ENCODE measurements around the gene GLG1. TPM values are rescaled to one million over a fixed set of nuclear protein-coding genes. Genes with fewer than 3 reads are reported as not detected.

The GLG1 gene
- total RNA-seq, 1 donor from 2014 or later: 72.1 TPM

DNA sequence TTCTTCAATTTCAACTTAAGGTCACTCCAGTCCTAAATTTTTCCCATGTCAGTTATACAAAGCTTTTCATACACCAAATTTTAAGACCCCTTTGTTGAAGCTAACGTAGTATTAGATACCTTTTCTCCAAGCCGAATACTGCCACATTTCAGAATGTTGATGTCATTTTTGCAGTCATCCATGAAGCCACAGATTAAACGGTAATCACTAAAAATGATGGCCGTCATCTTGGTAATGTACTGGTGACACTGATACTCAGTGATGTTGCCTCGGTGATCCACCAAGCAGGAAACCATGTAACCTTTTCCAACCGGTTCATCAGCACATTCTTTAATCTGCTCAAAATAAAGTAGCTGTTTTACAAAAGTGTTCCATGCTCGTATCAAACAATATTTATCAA is 103.5 kb downstream of the GLG1 start:
- no peak overlapping the region for H3K4me3 ChIP-seq (ENCODE audit: low read depth, low read length)
- no peak for DNase-seq (ENCODE audit: low read depth)
- TF ChIP-seq, protein P1, sequence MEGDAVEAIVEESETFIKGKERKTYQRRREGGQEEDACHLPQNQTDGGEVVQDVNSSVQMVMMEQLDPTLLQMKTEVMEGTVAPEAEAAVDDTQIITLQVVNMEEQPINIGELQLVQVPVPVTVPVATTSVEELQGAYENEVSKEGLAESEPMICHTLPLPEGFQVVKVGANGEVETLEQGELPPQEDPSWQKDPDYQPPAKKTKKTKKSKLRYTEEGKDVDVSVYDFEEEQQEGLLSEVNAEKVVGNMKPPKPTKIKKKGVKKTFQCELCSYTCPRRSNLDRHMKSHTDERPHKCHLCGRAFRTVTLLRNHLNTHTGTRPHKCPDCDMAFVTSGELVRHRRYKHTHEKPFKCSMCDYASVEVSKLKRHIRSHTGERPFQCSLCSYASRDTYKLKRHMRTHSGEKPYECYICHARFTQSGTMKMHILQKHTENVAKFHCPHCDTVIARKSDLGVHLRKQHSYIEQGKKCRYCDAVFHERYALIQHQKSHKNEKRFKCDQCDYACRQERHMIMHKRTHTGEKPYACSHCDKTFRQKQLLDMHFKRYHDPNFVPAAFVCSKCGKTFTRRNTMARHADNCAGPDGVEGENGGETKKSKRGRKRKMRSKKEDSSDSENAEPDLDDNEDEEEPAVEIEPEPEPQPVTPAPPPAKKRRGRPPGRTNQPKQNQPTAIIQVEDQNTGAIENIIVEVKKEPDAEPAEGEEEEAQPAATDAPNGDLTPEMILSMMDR (conservative IDR thresholded peaks at IDR 0.05; ENCODE audit: low read depth, low read length): no peak

DNA sequence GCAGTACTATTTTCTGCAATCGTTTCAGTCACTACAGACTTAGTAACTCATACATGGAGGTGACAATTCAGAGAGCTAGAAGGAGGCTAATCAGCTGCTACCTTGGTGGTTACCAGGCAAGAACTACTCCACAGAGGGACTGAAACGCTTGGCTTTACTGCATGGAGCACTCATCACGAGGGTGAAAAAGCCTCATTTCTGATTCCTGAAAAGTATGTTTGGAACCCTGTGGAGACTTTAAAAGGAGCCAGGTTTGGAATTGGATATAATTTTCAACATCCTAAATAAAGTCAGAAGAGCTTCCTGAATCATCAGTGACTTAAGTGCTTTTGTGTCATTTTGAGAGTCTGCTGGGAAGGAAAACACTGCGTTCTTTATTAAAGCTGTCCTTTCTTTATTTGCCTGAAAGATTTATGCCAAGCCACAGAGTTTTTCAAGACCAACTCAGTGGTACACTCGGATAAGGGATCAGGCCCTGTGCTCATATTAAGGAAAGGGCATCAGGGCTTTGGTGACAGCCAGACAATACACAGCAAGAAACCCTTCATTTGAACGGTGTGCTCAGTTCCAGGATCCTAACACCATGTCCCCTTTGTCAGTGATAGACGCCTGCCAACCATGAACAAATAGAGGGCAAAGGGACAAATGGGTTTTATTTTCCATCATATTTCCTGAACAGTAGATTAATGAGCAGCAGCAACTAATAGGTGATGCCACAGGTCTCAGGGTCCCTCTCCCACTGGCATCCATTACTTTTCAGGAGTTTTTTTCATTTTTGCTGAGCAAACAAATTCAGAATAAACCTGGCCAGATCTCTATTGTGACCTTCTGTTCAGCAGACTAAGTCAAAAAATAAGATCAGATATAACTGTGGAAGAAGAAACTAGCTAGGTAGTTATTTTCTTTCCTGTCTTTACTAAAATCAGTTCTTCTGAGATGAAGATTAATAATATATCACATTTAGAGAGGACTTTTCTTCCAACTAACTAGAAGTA is 105.1 kb downstream of the GLG1 start:
- no peak overlapping the region for H3K4me3 ChIP-seq (ENCODE audit: low read depth, low read length)
- TF ChIP-seq, protein P1 (conservative IDR thresholded peaks at IDR 0.05; ENCODE audit: low read depth, low read length): no peak
- DNase-seq (ENCODE audit: low read depth): no peak

DNA sequence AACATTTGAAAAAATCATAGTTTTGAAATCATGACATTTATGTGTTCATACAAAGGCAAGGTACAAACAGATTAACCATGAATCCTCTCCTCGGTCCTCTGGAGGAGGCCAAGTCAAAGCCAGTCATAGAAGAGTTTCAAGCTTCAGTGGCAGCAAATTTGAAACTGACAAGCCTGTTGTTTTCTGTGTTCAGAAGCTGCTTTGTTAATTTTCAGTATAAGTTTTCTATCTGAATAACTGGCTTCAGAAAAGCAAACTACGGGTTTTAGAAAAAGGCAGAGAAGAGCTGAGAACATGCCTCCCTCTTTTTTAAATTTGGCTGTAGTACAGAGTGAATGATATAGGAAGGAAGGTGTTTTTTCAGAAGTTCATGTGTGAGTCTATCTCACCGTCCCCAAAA is 106.0 kb downstream of the GLG1 start:
- TF ChIP-seq, protein P1 (conservative IDR thresholded peaks at IDR 0.05; ENCODE audit: low read depth, low read length): no peak

GRCh38 chr16:74499114-74499513 is 107.8 kb downstream of the GLG1 start:
- no peak for DNase-seq (ENCODE audit: low read depth)
- H3K4me3 ChIP-seq (ENCODE audit: low read depth, low read length): no peak overlapping the region
- TF ChIP-seq, protein P1 (conservative IDR thresholded peaks at IDR 0.05; ENCODE audit: low read depth, low read length): no peak

More for the DNA sequence above, 106.0 kb downstream of the GLG1 start:
- DNase-seq (ENCODE audit: low read depth): no peak
- H3K4me3 ChIP-seq (ENCODE audit: low read depth, low read length): no peak overlapping the region

DNA sequence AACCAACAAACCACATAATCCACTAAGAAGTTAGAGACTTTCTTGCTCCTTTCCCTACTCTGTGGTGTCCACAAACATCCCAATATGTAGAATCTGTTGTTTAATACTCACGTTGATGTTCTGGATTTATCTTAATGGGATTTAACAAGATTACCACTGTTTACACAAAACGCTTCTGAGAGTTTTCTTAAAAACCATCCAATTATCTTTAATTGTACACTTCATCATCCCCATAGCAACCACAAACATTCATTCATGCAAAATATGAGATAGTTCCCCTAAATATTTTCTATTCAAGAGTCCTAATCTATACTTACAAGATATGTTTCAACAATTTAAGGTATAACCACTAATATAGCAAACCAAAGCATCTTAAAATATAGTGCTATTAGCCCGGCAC is 109.2 kb downstream of the GLG1 start:
- TF ChIP-seq, protein P1 (conservative IDR thresholded peaks at IDR 0.05; ENCODE audit: low read depth, low read length): no peak
- no peak overlapping the region for H3K4me3 ChIP-seq (ENCODE audit: low read depth, low read length)
- no peak for DNase-seq (ENCODE audit: low read depth)

DNA sequence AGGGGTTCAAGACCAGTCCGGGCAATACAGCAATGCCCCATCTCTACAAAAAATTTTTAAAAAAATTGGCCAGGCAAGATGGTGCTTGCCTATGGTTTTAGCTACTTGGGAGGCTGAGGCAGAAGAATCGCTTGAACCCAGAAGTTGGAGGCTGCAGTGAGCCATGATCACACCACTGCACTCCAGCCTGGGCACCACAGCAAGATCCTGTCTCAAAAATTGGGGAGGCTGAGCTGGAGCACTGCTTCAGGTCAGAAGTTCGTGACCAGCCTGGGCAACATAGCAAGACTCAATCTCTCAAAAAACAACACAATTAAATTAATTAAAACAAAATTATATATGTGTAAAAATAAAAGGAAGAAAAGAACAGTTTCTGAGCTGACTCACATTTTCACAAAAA is 110.9 kb downstream of the GLG1 start:
- H3K4me3 ChIP-seq (ENCODE audit: low read depth, low read length): no peak overlapping the region
- TF ChIP-seq, protein P1 (conservative IDR thresholded peaks at IDR 0.05; ENCODE audit: low read depth, low read length): no peak
- DNase-seq (ENCODE audit: low read depth): no peak
